Measurements from ENCODE around the gene COPZ1. TPM values are rescaled to one million over a fixed set of nuclear protein-coding genes. Genes with fewer than 3 reads are reported as not detected.

Gene COPZ1
- total RNA-seq, 1 experiment from 2014 or later = 117 TPM

DNA sequence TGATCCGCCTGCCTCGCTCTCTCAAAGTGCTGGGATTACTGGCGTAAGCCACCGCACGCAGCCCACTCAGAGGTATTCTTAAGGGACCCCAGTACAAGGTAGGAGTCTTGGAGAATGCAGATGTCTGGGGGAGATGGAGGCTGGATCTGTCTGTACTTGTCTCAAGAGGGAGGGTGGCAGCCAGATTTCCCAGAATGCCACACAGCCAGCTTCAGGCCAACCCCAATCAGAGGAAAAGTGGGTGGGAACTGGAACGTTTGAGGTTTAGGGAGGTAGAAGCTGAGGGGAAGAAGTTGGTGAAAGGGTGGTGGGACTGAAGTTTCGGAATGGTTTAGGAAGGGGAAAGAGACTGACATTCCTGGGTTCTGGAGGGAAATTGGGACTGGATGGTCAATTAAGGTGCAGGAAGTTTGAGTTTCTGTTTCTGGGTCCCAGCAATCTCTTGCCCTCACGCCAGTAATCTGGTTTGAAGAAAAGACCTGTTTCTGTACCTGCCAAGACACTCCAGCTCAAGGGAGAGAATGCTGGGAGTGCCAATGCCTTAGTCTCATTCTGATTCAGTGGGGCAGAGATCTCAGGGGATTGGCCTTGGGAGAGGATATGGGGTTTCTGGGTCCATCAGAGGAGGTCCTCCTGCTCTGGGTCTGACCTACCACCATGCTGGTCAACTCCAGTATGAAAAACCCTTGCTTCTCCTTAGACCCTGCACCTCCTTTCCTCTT, 67.7 kb downstream of the COPZ1 start:
- no peak for DNase-seq
- Histone ChIP-seq H3K36me3 (replicated peaks; ENCODE audit: control insufficient read depth, insufficient read depth, low read length) (peaks cover 11% of the 10 kb centered on the region), H3K4me3 (ENCODE audit: insufficient read depth, low read depth, low read length) (no peak overlapping the region), H3K27me3 (ENCODE audit: control insufficient read depth, insufficient read depth, low read length) (peaks cover 3% of the 10 kb centered on the region)

DNA sequence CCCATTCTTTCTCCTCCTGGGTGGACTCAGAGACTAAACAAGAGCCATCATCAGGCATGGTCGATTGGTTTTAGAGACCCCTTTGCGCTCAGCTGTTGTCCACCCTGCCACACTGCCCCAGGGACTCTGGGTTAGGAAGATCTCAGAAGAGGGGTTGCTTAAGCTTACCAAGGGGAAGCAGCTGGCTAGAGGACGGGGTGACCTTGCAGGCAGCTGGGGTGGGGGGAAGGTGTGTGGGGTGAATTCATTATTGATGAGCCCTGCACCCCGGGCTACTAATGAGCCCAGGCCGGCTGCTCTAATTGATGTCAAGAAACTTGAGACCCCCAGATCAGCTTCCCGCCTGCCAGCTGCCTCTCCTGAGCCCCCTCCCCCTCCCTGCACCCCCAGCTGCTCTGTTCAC, 68.3 kb downstream of the COPZ1 start:
- Histone ChIP-seq H3K4me3 (ENCODE audit: insufficient read depth, low read depth, low read length) (no peak overlapping the region), H3K27me3 (ENCODE audit: control insufficient read depth, insufficient read depth, low read length) (peaks cover 3% of the 10 kb centered on the region)
- DNase-seq = no peak

DNA sequence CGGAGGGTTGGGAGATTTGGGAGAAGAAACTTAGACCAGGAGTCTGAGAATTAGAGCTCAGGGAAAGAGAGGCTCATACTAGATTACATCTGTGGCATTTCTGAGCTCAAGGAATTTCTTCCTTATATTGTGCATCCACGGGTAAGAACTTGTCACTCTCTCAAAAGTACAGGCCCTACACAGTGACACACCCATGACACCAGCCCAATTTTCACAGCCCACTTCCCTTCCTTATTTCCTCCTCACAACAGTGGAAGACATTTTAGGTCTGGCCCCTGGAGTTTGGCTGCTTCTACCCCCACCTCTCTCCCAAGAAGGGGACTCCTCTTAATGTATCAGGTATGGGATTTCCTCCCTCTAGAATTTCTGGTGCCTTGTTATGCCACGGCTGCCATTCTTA, 68.8 kb downstream of the COPZ1 start:
- Histone ChIP-seq H3K4me3 (ENCODE audit: insufficient read depth, low read depth, low read length) (no peak overlapping the region), H3K36me3 (replicated peaks; ENCODE audit: control insufficient read depth, insufficient read depth, low read length) (peaks cover 19% of the 10 kb centered on the region), H3K27me3 (ENCODE audit: control insufficient read depth, insufficient read depth, low read length) (peaks cover 3% of the 10 kb centered on the region)
- DNase-seq = no peak

More for the DNA sequence above, 68.3 kb downstream of the COPZ1 start:
- H3K36me3 ChIP-seq (replicated peaks; ENCODE audit: control insufficient read depth, insufficient read depth, low read length) = peaks cover 15% of the 10 kb centered on the region

DNA sequence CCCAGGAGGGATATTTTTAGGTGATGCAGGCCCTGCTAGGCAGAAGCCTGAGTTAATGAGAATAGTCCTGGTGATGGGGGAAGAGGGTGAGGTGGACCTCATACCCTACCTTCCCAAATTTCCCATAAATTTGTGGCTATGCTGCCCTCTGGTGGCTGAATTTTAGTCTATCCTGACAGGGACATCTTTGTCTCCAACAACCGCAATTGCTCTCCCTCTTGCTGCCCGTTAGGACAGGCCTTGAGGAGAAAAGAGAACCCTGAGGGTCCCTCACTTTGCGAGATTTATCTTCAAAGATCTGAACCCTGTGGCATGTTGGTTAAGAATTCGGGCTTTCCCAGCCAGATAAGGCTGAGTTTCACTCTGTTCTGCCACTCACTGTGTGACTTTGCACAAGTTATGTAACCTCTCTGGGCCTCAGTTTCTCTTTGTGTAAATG, 69.4 kb downstream of the COPZ1 start:
- peak; percentile 80 for DNase-seq
- H3K4me3 ChIP-seq (ENCODE audit: insufficient read depth, low read depth, low read length) = no peak overlapping the region
- peaks cover 20% of the 10 kb centered on the region for H3K36me3 ChIP-seq (replicated peaks; ENCODE audit: control insufficient read depth, insufficient read depth, low read length)
- peaks cover 3% of the 10 kb centered on the region for H3K27me3 ChIP-seq (ENCODE audit: control insufficient read depth, insufficient read depth, low read length)

DNA sequence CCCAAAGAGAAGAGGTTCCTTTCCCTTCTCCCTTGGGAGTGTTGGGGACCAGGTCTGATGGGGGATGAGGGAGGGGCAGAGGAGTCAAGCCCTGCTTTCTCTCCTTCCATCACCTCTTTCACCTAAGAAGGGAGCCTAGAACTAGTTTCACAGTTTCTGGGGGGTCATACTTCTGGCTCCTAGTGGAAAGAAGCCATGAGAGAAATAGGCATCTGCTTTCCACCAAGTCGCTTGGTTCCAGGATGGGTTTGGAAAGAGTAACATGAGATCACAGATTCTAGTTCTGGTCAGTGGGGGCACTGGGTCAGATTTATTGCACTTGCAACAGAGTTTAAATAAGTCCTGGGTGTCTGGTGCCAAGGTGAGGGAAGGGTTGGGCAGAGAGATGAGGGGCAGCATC, 70.1 kb downstream of the COPZ1 start:
- Histone ChIP-seq H3K4me3 (ENCODE audit: insufficient read depth, low read depth, low read length) (no peak overlapping the region), H3K27me3 (ENCODE audit: control insufficient read depth, insufficient read depth, low read length) (peaks cover 3% of the 10 kb centered on the region), H3K36me3 (replicated peaks; ENCODE audit: control insufficient read depth, insufficient read depth, low read length) (peaks cover 25% of the 10 kb centered on the region)
- no peak for DNase-seq

DNA sequence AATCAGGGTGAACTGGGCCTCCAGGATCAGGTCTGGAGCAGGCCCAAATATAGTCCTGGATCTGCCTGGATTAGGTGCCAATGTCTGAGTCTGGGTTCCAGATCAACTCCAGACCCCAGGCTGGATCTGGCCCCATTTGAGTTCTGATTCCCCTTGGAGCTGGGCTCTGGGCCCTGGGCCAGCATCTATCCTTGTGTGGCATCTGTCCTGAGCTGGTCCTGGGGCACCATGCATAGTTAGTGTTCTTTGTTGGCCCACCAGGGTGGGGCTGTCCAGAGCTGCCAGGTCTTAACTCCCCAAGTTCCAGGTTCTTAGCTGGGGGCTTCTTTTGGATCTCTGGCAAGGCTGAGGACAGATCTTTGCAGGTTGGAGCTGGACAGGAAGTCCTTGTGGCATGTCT, 70.6 kb downstream of the COPZ1 start:
- no peak overlapping the region for H3K4me3 ChIP-seq (ENCODE audit: insufficient read depth, low read depth, low read length)
- H3K36me3 ChIP-seq (replicated peaks; ENCODE audit: control insufficient read depth, insufficient read depth, low read length) = peaks cover 26% of the 10 kb centered on the region
- DNase-seq = no peak
- H3K27me3 ChIP-seq (ENCODE audit: control insufficient read depth, insufficient read depth, low read length) = peaks cover 3% of the 10 kb centered on the region

DNA sequence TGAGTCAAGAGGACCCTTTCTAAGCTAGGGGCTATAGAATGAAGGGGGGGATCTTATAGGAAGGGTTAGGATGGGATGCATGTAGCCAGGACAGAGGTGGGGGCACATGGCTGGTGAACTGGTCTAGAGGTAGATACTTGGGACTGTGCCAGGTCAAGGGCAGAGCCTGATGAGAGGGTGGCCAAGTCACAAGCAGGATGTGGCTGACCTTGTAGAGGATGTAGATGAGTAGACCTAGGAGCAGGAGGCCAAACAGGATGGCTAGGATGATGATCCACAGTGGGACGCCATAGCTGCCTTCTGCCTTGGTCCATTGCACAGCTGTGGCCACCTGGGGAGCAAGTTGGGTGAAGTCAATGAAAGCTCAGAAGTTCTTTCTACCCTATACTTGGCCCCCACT, 72.2 kb downstream of the COPZ1 start:
- Histone ChIP-seq H3K27me3 (ENCODE audit: control insufficient read depth, insufficient read depth, low read length) (peaks cover 3% of the 10 kb centered on the region; the same call in 1 of the 2 replicates), H3K4me3 (ENCODE audit: insufficient read depth, low read depth, low read length) (no peak overlapping the region), H3K36me3 (replicated peaks; ENCODE audit: control insufficient read depth, insufficient read depth, low read length) (peaks cover 38% of the 10 kb centered on the region)
- no peak for DNase-seq

DNA sequence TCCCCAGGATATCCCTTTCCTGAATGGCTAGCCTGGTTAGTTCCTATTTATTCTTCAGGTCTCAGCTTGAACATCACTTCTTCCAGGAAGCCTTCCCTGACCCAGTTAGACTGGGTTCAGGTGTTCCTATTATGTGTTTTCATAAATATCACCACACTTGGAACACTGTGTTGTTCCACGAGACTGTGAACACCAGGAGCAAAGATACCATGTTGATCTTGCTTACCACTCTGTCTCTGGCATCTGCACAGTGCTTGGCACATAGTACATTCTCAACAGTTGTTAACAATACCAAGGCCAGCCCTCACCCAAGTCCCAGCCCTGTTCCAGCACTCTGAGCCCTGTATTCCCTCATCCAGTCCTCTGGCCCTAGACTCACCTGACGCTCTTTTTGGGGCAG, 73.3 kb downstream of the COPZ1 start:
- H3K27me3 ChIP-seq (ENCODE audit: control insufficient read depth, insufficient read depth, low read length) = no peaks in the 10 kb centered on the region
- H3K36me3 ChIP-seq (replicated peaks; ENCODE audit: control insufficient read depth, insufficient read depth, low read length) = peaks cover 43% of the 10 kb centered on the region

DNA sequence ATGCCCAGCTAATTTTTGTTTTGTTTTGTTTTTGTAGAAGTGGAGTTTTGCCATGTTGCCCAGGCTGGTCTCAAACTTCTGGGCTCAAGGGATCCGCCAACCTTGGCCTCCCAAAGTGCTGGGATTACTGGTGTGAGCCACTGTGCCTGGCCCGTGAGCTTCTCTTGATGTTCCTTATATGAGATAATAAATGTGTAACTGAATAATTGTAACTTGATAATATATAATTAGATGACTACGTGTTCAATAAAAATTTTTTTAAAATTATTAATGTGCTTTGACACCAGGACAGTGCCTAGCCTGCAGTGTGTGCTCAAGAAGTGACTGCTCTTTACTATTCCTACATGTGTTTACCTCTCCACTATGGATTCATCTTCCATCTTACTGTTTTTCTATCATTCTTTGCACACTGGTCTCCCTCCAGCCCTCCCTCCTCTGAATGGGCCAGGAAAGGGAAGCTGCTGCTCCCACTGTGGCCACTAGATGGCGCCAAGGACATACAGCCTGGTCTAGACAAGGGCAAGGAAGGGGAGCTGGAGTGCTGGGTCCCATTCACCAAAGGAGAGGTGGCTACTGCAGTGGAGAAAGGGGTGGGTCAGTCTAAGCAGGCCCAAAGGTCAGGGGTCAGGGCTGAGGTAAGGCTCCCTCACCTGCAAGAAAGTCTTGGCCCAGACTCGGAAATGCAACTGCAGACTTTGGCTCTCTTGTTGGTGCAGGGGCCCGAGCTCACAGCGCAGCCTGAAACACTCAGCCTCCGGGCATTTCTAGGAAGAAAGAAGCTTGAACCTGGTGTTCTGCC, 74.3 kb downstream of the COPZ1 start:
- DNase-seq = peak; percentile 92
- Histone ChIP-seq H3K27me3 (ENCODE audit: control insufficient read depth, insufficient read depth, low read length) (no peaks in the 10 kb centered on the region), H3K4me3 (ENCODE audit: insufficient read depth, low read depth, low read length) (no peak overlapping the region), H3K36me3 (replicated peaks; ENCODE audit: control insufficient read depth, insufficient read depth, low read length) (peaks cover 50% of the 10 kb centered on the region)

More for the DNA sequence above, 73.3 kb downstream of the COPZ1 start:
- no peak for DNase-seq
- no peak overlapping the region for H3K4me3 ChIP-seq (ENCODE audit: insufficient read depth, low read depth, low read length)

DNA sequence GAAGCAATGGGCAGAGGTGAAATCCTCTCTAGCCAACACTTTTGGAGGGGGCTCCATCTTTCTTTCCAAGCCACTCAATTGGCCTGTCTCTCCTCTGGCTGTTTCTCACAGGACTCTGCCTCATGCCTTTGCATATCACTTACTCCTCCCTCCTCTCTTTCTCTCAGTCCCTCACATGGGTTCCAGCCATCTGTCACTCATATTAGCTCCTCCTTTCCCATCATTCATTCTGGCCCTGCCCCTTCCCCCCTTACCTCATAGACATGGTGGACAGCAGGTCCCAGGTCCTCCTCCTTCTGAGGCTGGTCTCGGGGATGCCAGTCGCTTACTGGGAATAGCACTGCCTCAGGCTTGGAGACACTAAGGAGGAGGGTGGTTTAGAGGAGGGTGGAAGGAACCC, 76.2 kb downstream of the COPZ1 start:
- Histone ChIP-seq H3K4me3 (ENCODE audit: insufficient read depth, low read depth, low read length) (no peak overlapping the region), H3K27me3 (ENCODE audit: control insufficient read depth, insufficient read depth, low read length) (no peaks in the 10 kb centered on the region), H3K36me3 (replicated peaks; ENCODE audit: control insufficient read depth, insufficient read depth, low read length) (peaks cover 51% of the 10 kb centered on the region)
- no peak for DNase-seq

Other genes with a start within 250 kb of the COPZ1 start
- gene SMUG1, start 136.1 kb upstream of the COPZ1 start, total RNA-seq (2014; rRNA removed; shearing (Covaris generic)) = 33.8 and 40.2 TPM in 2 replicates
- gene CBX5, start 45.0 kb upstream of the COPZ1 start, total RNA-seq (2014; rRNA removed; shearing (Covaris generic)) = 51.2 and 62.2 TPM in 2 replicates
- 907 and 952 TPM in 2 replicates for gene HNRNPA1, start 44.4 kb upstream of the COPZ1 start, total RNA-seq (2014; rRNA removed; shearing (Covaris generic))
- gene NFE2, start 24.1 kb upstream of the COPZ1 start, total RNA-seq (2014; rRNA removed; shearing (Covaris generic)) = 2.2 and 2.9 TPM in 2 replicates
- gene GPR84, start 39.4 kb downstream of the COPZ1 start, total RNA-seq (2014; rRNA removed; shearing (Covaris generic)) = not detected in 2 replicates
- 2.7 and 3.5 TPM in 2 replicates for gene ZNF385A, start 59.6 kb downstream of the COPZ1 start, total RNA-seq (2014; rRNA removed; shearing (Covaris generic))
- 38.4 and 50.6 TPM in 2 replicates for gene ITGA5, start 94.1 kb downstream of the COPZ1 start, total RNA-seq (2014; rRNA removed; shearing (Covaris generic))
- 1.0 TPM in 1 of 2 replicates, not detected in the other for gene GTSF1, start 148.5 kb downstream of the COPZ1 start, total RNA-seq (2014; rRNA removed; shearing (Covaris generic))
- not detected in 2 replicates for gene NCKAP1L, start 172.6 kb downstream of the COPZ1 start, total RNA-seq (2014; rRNA removed; shearing (Covaris generic))
- 5.0 and 7.7 TPM in 2 replicates for gene PDE1B, start 224.5 kb downstream of the COPZ1 start, total RNA-seq (2014; rRNA removed; shearing (Covaris generic))